ENCODE measurements around the gene FAM216A. TPM values are rescaled to one million over a fixed set of nuclear protein-coding genes. Genes with fewer than 3 reads are reported as not detected.

The FAM216A gene
- total and polyA plus RNA-seq, 2 experiments from 2014 or later: 11.5 to 25.2 TPM

DNA sequence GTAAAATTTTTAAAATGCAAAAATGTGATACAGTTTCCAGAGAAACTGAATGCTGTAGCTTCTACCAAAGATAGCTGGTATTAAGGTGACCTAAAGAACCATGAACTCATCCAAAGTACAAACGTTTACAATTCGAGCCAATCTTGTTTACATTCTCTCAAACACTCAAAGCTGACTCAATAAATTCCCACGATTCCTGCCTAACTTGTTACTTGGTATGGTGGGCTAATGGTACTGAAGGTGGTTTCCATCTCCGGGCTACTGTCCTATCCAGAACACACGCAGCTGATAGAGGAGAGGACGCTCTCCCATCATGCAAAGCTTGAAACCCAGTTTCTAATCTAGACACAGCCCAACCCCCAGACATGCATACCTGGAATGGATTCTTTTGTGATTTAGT is 65.0 kb downstream of the FAM216A start:
- H3K9ac ChIP-seq: no peak overlapping the region
- no peaks in the 10 kb centered on the region for H3K9me2 ChIP-seq (ENCODE audit: insufficient read depth)
- peaks cover 9% of the 10 kb centered on the region; the same call in 1 of the 2 replicates for H3F3A ChIP-seq (ENCODE audit: insufficient read depth)
- H3K4me2 ChIP-seq (ENCODE audit: unreplicated experiment): no peak overlapping the region
- no peaks in the 10 kb centered on the region for H3K27me3 ChIP-seq (replicated peaks; ENCODE audit: insufficient read depth)
- H2AFZ ChIP-seq: no peak overlapping the region
- H3K4me1 ChIP-seq (ENCODE audit: insufficient read depth): peaks cover 12% of the 10 kb centered on the region
- in situ Hi-C loops (cut with MboI): no loop called here
- no peak for TF ChIP-seq EZH2phosphoT487 (IDR thresholded peaks at IDR 0.05; ENCODE audit: insufficient read depth, low read depth)
- no peak for TF ChIP-seq EZH2 (IDR thresholded peaks at IDR 0.05; ENCODE audit: insufficient read depth, poor library complexity, severe bottlenecking)
- no peak for DNase-seq
- peaks cover 12% of the 10 kb centered on the region; the same call in 1 of the 2 replicates for H3K36me3 ChIP-seq (ENCODE audit: low read depth)
- H3K79me2 ChIP-seq (ENCODE audit: insufficient read depth): no peaks in the 10 kb centered on the region
- H4K20me1 ChIP-seq (ENCODE audit: insufficient read depth): no peaks in the 10 kb centered on the region; the same call in 1 of the 2 replicates
- WGBS, 2 experiments (ENCODE audit: low coverage in 1 of 2, low lambda C conversion rate in 2 of 2, missing lambda C conversion rate in 2 of 2): 77 to 85% methylated on average over 6 of the region's 6 CpGs
- H3K9me3 ChIP-seq (ENCODE audit: low read depth): no peaks in the 10 kb centered on the region
- H3K4me3 ChIP-seq: no peak overlapping the region
- H3K27ac ChIP-seq: no peak overlapping the region

DNA sequence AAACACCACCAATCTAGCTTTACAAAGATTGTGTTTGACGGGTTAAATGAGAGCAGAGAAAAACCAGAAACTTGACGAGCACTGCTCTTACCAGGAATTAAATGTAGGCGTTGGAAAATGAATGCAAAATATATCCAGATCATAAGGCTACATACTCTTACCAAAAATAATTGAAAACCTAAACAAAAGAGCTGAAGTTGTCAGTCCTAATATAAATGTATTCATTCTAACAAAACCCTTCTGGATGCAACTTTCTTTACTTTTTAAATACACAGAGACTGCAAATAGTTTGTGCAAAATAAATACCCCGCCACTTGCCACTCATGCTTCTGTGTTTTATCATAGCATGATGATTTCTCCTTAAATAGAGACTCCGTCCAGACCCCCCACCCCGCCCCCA is 66.2 kb downstream of the FAM216A start:
- H3K9me2 ChIP-seq (ENCODE audit: insufficient read depth): no peaks in the 10 kb centered on the region
- no peak overlapping the region for H3K27ac ChIP-seq
- peaks cover 16% of the 10 kb centered on the region; the same call in 1 of the 2 replicates for H3K36me3 ChIP-seq (ENCODE audit: low read depth)
- H3F3A ChIP-seq (ENCODE audit: insufficient read depth): peaks cover 9% of the 10 kb centered on the region; the same call in 1 of the 2 replicates
- H3K4me1 ChIP-seq (ENCODE audit: insufficient read depth): peaks cover 12% of the 10 kb centered on the region
- H2AFZ ChIP-seq: no peak overlapping the region
- no peak overlapping the region for H3K9ac ChIP-seq
- 92 to 93% methylated on average over 6 of the region's 6 CpGs for WGBS, 2 experiments (ENCODE audit: low coverage in 1 of 2, low lambda C conversion rate in 2 of 2, missing lambda C conversion rate in 2 of 2)
- DNase-seq: no peak
- H4K20me1 ChIP-seq (ENCODE audit: insufficient read depth): no peaks in the 10 kb centered on the region; the same call in 1 of the 2 replicates
- no peaks in the 10 kb centered on the region for H3K79me2 ChIP-seq (ENCODE audit: insufficient read depth)
- in situ Hi-C loops (cut with MboI): no loop called here
- H3K27me3 ChIP-seq (replicated peaks; ENCODE audit: insufficient read depth): no peaks in the 10 kb centered on the region
- no peak overlapping the region for H3K4me2 ChIP-seq (ENCODE audit: unreplicated experiment)
- no peak overlapping the region for H3K4me3 ChIP-seq
- TF ChIP-seq EZH2 (IDR thresholded peaks at IDR 0.05; ENCODE audit: insufficient read depth, poor library complexity, severe bottlenecking) (no peak), EZH2phosphoT487 (IDR thresholded peaks at IDR 0.05; ENCODE audit: insufficient read depth, low read depth) (no peak)
- H3K9me3 ChIP-seq (ENCODE audit: low read depth): no peaks in the 10 kb centered on the region

DNA sequence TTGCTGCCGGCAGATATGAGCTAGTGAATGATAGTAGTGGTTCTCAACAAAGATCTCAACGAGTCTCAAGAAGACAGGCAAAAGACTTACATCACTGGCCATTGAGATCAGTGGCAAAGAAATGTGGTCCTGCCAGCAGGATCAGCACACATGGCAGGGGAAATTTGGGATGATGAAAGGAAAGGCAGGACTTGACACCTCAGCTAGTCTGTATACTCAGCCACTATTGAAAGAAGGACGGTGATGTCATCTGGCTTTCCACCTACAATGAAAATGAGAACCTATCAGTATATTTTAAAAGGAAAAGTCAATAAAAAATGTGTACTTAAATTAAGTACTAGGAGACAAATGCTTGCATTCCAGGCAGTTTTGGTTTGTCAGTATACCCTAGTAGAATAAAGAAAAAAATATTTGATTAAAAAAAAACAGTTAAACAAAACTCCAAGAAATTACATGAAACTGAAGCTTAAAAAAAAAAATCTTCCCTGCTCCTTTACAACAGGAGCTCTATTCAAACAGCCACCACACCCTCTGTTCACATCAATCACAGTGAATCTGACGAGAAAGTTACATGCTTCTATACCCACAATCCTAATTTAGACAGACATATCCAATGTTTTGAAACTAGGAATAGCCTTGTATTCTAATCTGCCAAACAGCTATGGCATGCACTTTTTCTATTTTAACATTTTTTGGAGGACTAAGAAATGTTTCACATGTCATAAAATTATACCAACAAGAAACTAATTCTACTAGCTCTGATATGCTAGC is 68.4 kb downstream of the FAM216A start:
- WGBS, 2 experiments (ENCODE audit: low coverage in 1 of 2, low lambda C conversion rate in 2 of 2, missing lambda C conversion rate in 2 of 2): 97 to 98% methylated on average over 4 of the region's 4 CpGs
- 0 out of 2 replicates have a peak, but pooled peaks cover 2% of the 10 kb centered on the region for H3K79me2 ChIP-seq (ENCODE audit: insufficient read depth)
- in situ Hi-C loops (cut with MboI): no loop called here

DNA sequence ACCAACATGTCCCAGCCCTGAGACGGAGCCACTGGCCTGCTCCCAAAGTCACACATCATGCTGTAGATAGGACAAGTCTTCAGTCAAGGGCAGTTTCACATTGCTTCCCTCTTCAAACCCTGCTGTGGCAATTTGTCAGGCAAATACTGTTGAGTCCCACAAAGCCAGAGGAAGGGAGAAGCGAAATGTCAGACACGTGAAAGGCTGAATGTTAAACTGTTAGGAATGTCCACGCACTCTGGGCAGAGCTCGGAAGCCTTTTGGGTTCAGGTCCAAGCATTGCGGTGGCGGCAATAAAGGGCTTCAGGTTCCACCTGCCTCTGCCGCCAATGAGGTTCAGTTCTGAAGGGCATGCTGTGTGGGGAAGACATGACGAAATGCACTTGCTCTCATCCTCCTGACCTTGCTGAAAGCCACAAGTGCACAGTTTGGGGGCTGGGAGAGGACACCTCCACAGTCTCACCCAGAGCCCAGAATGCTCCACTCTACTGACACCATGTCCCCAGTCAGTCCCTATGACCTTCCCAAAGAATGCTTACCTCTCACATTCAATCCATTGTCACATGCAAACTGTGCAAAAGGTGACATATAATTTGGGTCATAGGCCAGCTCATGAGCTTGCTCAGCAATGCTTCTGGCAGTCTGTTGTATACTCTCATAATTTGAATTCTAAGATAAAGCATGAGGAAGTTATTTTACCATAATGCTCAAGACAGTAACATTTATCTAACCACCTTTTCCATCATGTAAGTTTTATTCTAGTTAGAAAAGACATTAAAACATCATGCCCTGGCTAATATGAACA is 69.2 kb downstream of the FAM216A start:
- no peaks in the 10 kb centered on the region for H3K9me3 ChIP-seq (ENCODE audit: low read depth)
- H3K9me2 ChIP-seq (ENCODE audit: insufficient read depth): no peaks in the 10 kb centered on the region
- no peak overlapping the region for H3K27ac ChIP-seq
- no peak overlapping the region for H3K9ac ChIP-seq
- 0 out of 2 replicates have a peak, but pooled peaks cover 5% of the 10 kb centered on the region for H3K79me2 ChIP-seq (ENCODE audit: insufficient read depth)
- H3K36me3 ChIP-seq (ENCODE audit: low read depth): peaks cover 16% of the 10 kb centered on the region; the same call in 1 of the 2 replicates
- in situ Hi-C loops (cut with MboI): no loop called here
- no peak for TF ChIP-seq EZH2phosphoT487 (IDR thresholded peaks at IDR 0.05; ENCODE audit: insufficient read depth, low read depth)
- TF ChIP-seq EZH2 (IDR thresholded peaks at IDR 0.05; ENCODE audit: insufficient read depth, poor library complexity, severe bottlenecking): no peak
- H3F3A ChIP-seq (ENCODE audit: insufficient read depth): peaks cover 1% of the 10 kb centered on the region; the same call in 1 of the 2 replicates
- 95 to 98% methylated on average over 8 to 9 of the region's 9 CpGs for WGBS, 2 experiments (ENCODE audit: low coverage in 1 of 2, low lambda C conversion rate in 2 of 2, missing lambda C conversion rate in 2 of 2)
- H4K20me1 ChIP-seq (ENCODE audit: insufficient read depth): no peaks in the 10 kb centered on the region
- no peak overlapping the region for H3K4me3 ChIP-seq
- no peak for DNase-seq
- no peak overlapping the region for H3K4me2 ChIP-seq (ENCODE audit: unreplicated experiment)
- H2AFZ ChIP-seq: no peak overlapping the region
- H3K4me1 ChIP-seq (ENCODE audit: insufficient read depth): no peaks in the 10 kb centered on the region
- H3K27me3 ChIP-seq (replicated peaks; ENCODE audit: insufficient read depth): no peaks in the 10 kb centered on the region

More for the DNA sequence above, 68.4 kb downstream of the FAM216A start:
- Histone ChIP-seq H3K9me2 (ENCODE audit: insufficient read depth) (no peaks in the 10 kb centered on the region), H3K4me3 (no peak overlapping the region), H3K36me3 (ENCODE audit: low read depth) (peaks cover 16% of the 10 kb centered on the region; the same call in 1 of the 2 replicates), H2AFZ (no peak overlapping the region), H3K9me3 (ENCODE audit: low read depth) (no peaks in the 10 kb centered on the region), H3K4me2 (ENCODE audit: unreplicated experiment) (no peak overlapping the region), H4K20me1 (ENCODE audit: insufficient read depth) (no peaks in the 10 kb centered on the region), H3K4me1 (ENCODE audit: insufficient read depth) (peaks cover 7% of the 10 kb centered on the region), H3K9ac (no peak overlapping the region), H3K27me3 (replicated peaks; ENCODE audit: insufficient read depth) (no peaks in the 10 kb centered on the region), H3K27ac (no peak overlapping the region), H3F3A (ENCODE audit: insufficient read depth) (peaks cover 9% of the 10 kb centered on the region; the same call in 1 of the 2 replicates)
- TF ChIP-seq EZH2 (IDR thresholded peaks at IDR 0.05; ENCODE audit: insufficient read depth, poor library complexity, severe bottlenecking): no peak
- no peak for TF ChIP-seq EZH2phosphoT487 (IDR thresholded peaks at IDR 0.05; ENCODE audit: insufficient read depth, low read depth)
- no peak for DNase-seq
